NCI-H187 treated with DMSO at 0.1 percent for 48 hours (cell line): ENCODE data around the gene TAF5L.
"Not testable (repeated sequence)": the region's sequence is repeated elsewhere in the genome, so short reads cannot be mapped to it uniquely, and the experiment has no call there.

ENCODE experiments used
- DNase-seq: peaks from one replicate; lab custom pipeline; 2025; lab: John Stamatoyannopoulos, UW

TAF5L gene

GRCh38 chr1:229642376-229642775, 16.5 kb upstream of the TAF5L start:
- no peak for DNase-seq

- DNase-seq: no peak
Observed at GRCh38 chr1:229641306-229641705, 15.4 kb upstream of the TAF5L start.

GRCh38 chr1:229640455-229640854, 14.5 kb upstream of the TAF5L start:
- no peak for DNase-seq

- no peak for DNase-seq
Observed at GRCh38 chr1:229637746-229638145, 11.8 kb upstream of the TAF5L start.

- no peak for DNase-seq
Observed at GRCh38 chr1:229636042-229636441, 10.1 kb upstream of the TAF5L start.

- no peak for DNase-seq
Observed at GRCh38 chr1:229631966-229632365, 6.0 kb upstream of the TAF5L start.

GRCh38 chr1:229631148-229631547, 5.2 kb upstream of the TAF5L start:
- DNase-seq: no peak

- no peak for DNase-seq
Observed at GRCh38 chr1:229629261-229629660, 3.3 kb upstream of the TAF5L start.

GRCh38 chr1:229627003-229627402, 1.1 kb upstream of the TAF5L start:
- no peak for DNase-seq

GRCh38 chr1:229625071-229625914, 629 bp downstream of the TAF5L start:
- no peak for DNase-seq

GRCh38 chr1:229624521-229625070, 1.3 kb downstream of the TAF5L start:
- no peak for DNase-seq

GRCh38 chr1:229623838-229624237, 2.1 kb downstream of the TAF5L start:
- DNase-seq: no peak

- DNase-seq: no peak
Observed at GRCh38 chr1:229623225-229623624, 2.7 kb downstream of the TAF5L start.

- not testable (repeated sequence) for DNase-seq
Observed at GRCh38 chr1:229622641-229623120, 3.2 kb downstream of the TAF5L start.

GRCh38 chr1:229621663-229622062, 4.3 kb downstream of the TAF5L start:
- DNase-seq: no peak

- DNase-seq: no peak
Observed at GRCh38 chr1:229620876-229621275, 5.0 kb downstream of the TAF5L start.

- no peak for DNase-seq
Observed at GRCh38 chr1:229619614-229620013, 6.3 kb downstream of the TAF5L start.

- no peak for DNase-seq
Observed at GRCh38 chr1:229619002-229619401, 6.9 kb downstream of the TAF5L start.

- no peak for DNase-seq
Observed at GRCh38 chr1:229617351-229618100, 8.4 kb downstream of the TAF5L start.

GRCh38 chr1:229614701-229615100, 11.2 kb downstream of the TAF5L start:
- DNase-seq: no peak

- DNase-seq: no peak
Observed at GRCh38 chr1:229613938-229614337, 12.0 kb downstream of the TAF5L start.

GRCh38 chr1:229608590-229608989, 17.3 kb downstream of the TAF5L start:
- DNase-seq: no peak

GRCh38 chr1:229607370-229607769, 18.6 kb downstream of the TAF5L start:
- DNase-seq: no peak
